Skeletal muscle satellite cell (primary cell): ENCODE measurements around the gene RFT1.
"Not testable (repeated sequence)": the region's sequence is repeated elsewhere in the genome, so short reads cannot be mapped to it uniquely, and the experiment has no call there.

Experiments
- H3K27me3 ChIP-seq: 2 replicates; pipeline ENCODE4 v1.7.0; 2013; ENCODE audit warnings: low read length; ENCODE audit not compliant: control insufficient read depth, insufficient read depth
- H3K36me3 ChIP-seq: 2 replicates; pipeline ENCODE4 v1.7.0; 2013; ENCODE audit warnings: mild to moderate bottlenecking, control low read depth, low read length; ENCODE audit not compliant: insufficient read depth
- H3K4me1 ChIP-seq: 2 replicates; pipeline ENCODE4 v1.7.0; 2013; ENCODE audit warnings: low read length; ENCODE audit not compliant: control insufficient read depth, insufficient read depth
- H3K4me2 ChIP-seq: 2 replicates; pipeline ENCODE4 v1.7.0; 2013; ENCODE audit warnings: mild to moderate bottlenecking, low read length
- H3K4me3 ChIP-seq: 2 replicates; pipeline ENCODE4 v1.7.0; 2013; ENCODE audit warnings: low read length
- H3K9ac ChIP-seq: 2 replicates; pipeline ENCODE4 v1.7.0; 2013; ENCODE audit warnings: mild to moderate bottlenecking, low read depth, low read length, moderate library complexity
- H3K9me3 ChIP-seq: replicated peaks from 2 replicates; pipeline ENCODE4 v1.7.0; 2013; ENCODE audit warnings: mild to moderate bottlenecking, control low read depth, low read length

RFT1 gene

GRCh38 chr3:53068176-53068575 is 62.1 kb downstream of the RFT1 start:
- H3K9ac ChIP-seq, result no peak overlapping the region
- peaks cover 14% of the 10 kb centered on the region for H3K27me3 ChIP-seq
- no peak overlapping the region for H3K4me3 ChIP-seq
- no peak overlapping the region for H3K4me2 ChIP-seq
- peaks cover 6% of the 10 kb centered on the region for H3K4me1 ChIP-seq
- H3K9me3 ChIP-seq, result no peaks in the 10 kb centered on the region
- no peaks in the 10 kb centered on the region for H3K36me3 ChIP-seq

DNA sequence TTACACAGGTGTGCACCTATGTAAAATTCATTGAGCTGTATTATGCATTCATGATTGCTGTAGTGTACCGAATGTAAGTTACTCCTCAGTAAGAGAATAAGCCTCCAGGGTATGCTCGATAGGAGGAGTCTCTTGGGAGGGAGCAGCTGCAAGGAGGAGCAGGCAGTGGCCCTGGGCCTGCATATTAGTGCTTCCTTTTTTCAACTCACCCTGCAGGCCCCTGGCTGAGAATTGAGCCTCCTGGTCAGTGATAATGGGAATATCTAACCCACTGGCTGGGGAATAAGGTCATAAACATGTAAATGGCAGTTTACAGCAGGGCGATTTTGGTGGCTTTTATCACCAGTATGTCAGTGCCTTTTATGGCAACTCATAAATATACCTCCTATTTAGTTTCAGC is 62.7 kb downstream of the RFT1 start:
- H3K36me3 ChIP-seq, result no peaks in the 10 kb centered on the region
- H3K4me2 ChIP-seq, result no peak overlapping the region
- no peak overlapping the region for H3K9ac ChIP-seq
- H3K9me3 ChIP-seq, result no peaks in the 10 kb centered on the region
- H3K4me3 ChIP-seq, result no peak overlapping the region
- peaks cover 18% of the 10 kb centered on the region for H3K27me3 ChIP-seq
- peaks cover 5% of the 10 kb centered on the region for H3K4me1 ChIP-seq

DNA sequence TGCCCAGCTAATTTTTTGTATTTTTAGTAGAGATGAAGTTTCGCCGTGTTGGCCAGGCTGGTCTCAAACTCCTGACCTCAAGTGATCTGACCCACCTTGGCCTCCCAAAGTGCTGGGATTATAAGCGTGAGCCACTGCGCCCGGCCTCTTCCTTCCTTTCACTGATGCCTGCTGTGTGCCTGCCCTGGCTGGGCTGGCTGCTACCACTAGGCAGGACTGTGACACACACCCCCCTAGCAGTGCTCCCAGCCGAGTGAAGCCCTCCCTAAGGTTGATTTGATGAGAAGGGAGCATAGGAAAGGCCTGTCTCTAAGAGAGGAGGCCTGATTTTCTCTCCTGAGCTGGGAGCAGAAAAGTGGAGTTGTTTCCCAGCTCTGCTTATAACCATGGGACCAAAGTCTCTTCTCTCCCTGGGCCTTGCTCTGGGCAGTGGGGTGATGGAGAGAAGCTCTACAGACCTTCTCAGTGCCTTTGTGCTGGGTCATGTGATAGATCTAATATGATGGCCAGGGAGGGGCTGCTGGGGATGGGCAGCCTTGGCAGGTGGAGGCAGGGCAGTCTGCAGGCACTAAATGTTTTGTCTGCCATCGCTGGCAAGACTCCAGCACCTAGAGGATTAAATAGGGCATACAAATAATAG is 64.3 kb downstream of the RFT1 start:
- no peak overlapping the region for H3K4me3 ChIP-seq
- H3K4me2 ChIP-seq, result no peak overlapping the region
- peaks cover 24% of the 10 kb centered on the region for H3K27me3 ChIP-seq
- no peak overlapping the region for H3K9ac ChIP-seq
- H3K9me3 ChIP-seq, result no peaks in the 10 kb centered on the region
- no peaks in the 10 kb centered on the region for H3K36me3 ChIP-seq
- H3K4me1 ChIP-seq, result no peaks in the 10 kb centered on the region

DNA sequence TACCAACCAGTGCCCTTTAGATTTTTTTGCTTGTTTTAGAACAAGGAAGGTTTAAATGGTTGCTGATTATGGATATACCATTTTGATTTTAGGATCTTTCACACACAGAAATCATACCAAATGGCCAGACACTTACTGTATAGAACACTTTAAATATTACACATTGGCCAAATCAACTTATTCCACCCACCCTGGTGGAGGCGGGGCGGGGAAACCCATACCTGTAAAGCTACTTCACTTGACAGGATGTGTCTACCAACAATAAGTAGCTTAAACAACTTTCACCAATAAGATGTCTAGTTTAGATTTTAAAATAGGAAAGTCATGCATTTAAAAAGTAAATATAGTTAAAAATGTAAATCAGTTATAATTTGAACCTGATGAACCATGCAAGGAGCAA is 67.3 kb downstream of the RFT1 start:
- H3K4me3 ChIP-seq, result no peak overlapping the region
- no peaks in the 10 kb centered on the region for H3K4me1 ChIP-seq
- no peaks in the 10 kb centered on the region for H3K36me3 ChIP-seq
- H3K9ac ChIP-seq, result no peak overlapping the region
- H3K27me3 ChIP-seq, result peaks cover 21% of the 10 kb centered on the region
- no peaks in the 10 kb centered on the region for H3K9me3 ChIP-seq
- H3K4me2 ChIP-seq, result no peak overlapping the region

- H3K4me1 ChIP-seq, result no peaks in the 10 kb centered on the region
- no peak overlapping the region for H3K4me2 ChIP-seq
- H3K9me3 ChIP-seq, result no peaks in the 10 kb centered on the region
- H3K9ac ChIP-seq, result no peak overlapping the region
- no peaks in the 10 kb centered on the region for H3K36me3 ChIP-seq
- no peaks in the 10 kb centered on the region for H3K27me3 ChIP-seq
- H3K4me3 ChIP-seq, result no peak overlapping the region
These were observed 73.8 kb downstream of the RFT1 start for GRCh38 chr3:53056442-53056841.

- H3K4me3 ChIP-seq, H3K4me2 ChIP-seq, H3K9ac ChIP-seq, H3K36me3 ChIP-seq, H3K27me3 ChIP-seq, H3K9me3 ChIP-seq, H3K4me1 ChIP-seq: not testable (repeated sequence)
These were observed 76.0 kb downstream of the RFT1 start for GRCh38 chr3:53054233-53054632.

DNA sequence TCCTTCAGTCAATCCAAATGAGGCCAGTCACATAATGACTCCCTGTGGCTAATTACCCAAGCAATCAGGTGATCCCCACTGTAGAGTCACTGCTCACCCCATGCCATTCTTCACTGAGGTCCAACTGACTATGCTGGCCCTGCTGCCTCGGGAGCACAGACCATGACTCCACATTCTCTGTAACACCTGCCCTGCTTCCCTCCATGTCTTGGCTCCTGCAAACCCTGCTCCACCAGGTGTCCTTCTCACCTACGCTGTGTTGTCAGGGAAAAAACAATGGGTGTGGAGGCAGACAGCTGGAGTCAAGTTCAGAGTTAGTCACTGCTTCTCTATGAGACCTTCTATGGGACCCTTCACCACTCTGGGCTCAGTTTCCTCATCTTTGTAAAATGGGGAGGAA is 78.3 kb downstream of the RFT1 start:
- H3K4me2 ChIP-seq, result no peak overlapping the region
- no peaks in the 10 kb centered on the region for H3K9me3 ChIP-seq
- no peak overlapping the region for H3K9ac ChIP-seq
- peaks cover 7% of the 10 kb centered on the region for H3K27me3 ChIP-seq
- no peak overlapping the region for H3K4me3 ChIP-seq
- no peaks in the 10 kb centered on the region for H3K4me1 ChIP-seq
- H3K36me3 ChIP-seq, result no peaks in the 10 kb centered on the region

DNA sequence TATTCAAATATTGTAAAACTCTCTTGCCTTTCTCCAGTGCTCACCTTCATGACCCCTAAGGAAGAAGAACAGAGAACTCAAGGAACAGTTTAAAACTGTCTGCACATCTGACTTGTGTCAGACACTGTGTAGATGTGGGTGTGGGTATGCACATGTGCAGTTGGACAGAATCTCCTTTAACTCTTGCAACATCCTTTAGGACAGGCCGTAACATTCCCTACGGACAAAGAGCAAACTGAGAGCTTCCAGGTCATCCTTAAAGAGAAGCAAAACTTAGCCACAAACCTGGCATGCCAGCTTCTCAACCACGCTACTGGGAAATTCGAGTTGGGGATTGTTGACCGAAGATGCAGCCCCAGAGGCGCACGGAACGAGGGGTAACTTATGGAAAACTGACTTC is 80.2 kb downstream of the RFT1 start:
- Histone ChIP-seq H3K27me3 (peaks cover 7% of the 10 kb centered on the region), H3K4me1 (no peaks in the 10 kb centered on the region), H3K4me2 (no peak overlapping the region), H3K9ac (no peak overlapping the region), H3K9me3 (no peaks in the 10 kb centered on the region), H3K4me3 (no peak overlapping the region), H3K36me3 (no peaks in the 10 kb centered on the region)

- peak overlapping the region; percentile 81 for H3K9ac ChIP-seq
- H3K4me3 ChIP-seq, result peak overlapping the region; percentile 83
- H3K9me3 ChIP-seq, result no peaks in the 10 kb centered on the region
- peaks cover 7% of the 10 kb centered on the region for H3K27me3 ChIP-seq
- H3K4me1 ChIP-seq, result no peaks in the 10 kb centered on the region
- peak overlapping the region; percentile 89 for H3K4me2 ChIP-seq
- H3K36me3 ChIP-seq, result no peaks in the 10 kb centered on the region
These were observed 83.8 kb downstream of the RFT1 start for GRCh38 chr3:53046171-53047170.

GRCh38 chr3:53045518-53046170 is 84.6 kb downstream of the RFT1 start, which contains the start of gene SFMBT1:
Gene SFMBT1 (minus strand): TSS chr3:53046073. CDS start chr3:52969128, 76,945 bp downstream.
- Histone ChIP-seq H3K4me2 (peak within 1 kb of the TSS; percentile 89), H3K9me3 (no peaks in the 10 kb centered on the region), H3K9ac (peak within 1 kb of the TSS; percentile 82), H3K4me3 (peak within 1 kb of the TSS; percentile 83), H3K36me3 (no peaks in the 10 kb centered on the region), H3K4me1 (no peaks in the 10 kb centered on the region), H3K27me3 (peaks cover 7% of the 10 kb centered on the region)

DNA sequence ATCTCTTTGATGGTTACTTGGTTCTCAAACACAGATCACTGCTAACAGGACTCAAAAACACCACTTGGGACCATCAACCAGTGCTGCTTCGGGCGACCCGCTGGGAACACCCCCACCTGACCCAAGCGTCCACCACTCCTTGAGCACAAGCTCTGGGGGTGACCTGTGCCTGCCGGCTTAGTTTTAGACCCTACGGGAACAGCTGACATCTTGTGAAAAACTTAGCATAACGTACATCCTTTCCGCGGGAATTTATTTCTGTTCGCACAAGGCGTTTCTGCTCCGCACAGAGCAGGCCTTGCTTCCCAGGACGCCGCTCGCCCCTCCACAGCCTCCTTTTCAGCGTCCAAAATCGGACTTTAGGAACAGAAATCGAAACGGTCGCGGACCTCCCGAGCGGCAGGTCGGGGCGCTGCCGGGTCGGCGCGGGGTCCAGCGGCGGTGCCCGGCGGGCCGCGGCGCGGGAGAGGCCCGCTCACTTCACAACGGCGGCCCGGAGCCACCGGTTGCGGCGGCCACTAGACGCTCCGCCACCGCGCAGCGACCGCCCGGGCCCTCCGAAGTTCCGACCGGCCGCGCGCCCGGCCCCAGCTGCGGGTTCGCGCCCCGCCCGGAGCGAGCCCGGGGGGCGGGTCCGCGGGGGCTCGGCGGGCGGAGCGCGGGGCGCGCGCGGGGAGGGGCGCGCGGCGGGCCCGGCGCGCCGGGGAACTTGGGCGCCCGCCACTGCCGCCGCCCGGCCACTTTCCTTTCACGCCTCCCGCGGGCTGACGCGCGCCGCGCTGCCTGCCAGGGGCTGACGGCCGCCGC is 85.3 kb downstream of the RFT1 start:
- peaks cover 7% of the 10 kb centered on the region for H3K27me3 ChIP-seq
- H3K4me1 ChIP-seq, result no peaks in the 10 kb centered on the region
- H3K9me3 ChIP-seq, result no peaks in the 10 kb centered on the region
- H3K36me3 ChIP-seq, result no peaks in the 10 kb centered on the region
- H3K4me2 ChIP-seq, result peak overlapping the region; percentile 88
- H3K9ac ChIP-seq, result peak overlapping the region; percentile 82
- H3K4me3 ChIP-seq, result peak overlapping the region; percentile 83
